NCI-H526 (cell line): ENCODE data around the gene PYGO1.
A peak's percentile ranks its signal among the peaks of the same experiment; 100 is the strongest.

Experiments
- DNase-seq, 2 experiments: peaks; one replicate each; lab custom pipeline; 2025; lab: John Stamatoyannopoulos, UW

Gene PYGO1

GRCh38 chr15:55564347-55565145 is 23.6 kb downstream of the PYGO1 start:
- no peak for DNase-seq

DNA sequence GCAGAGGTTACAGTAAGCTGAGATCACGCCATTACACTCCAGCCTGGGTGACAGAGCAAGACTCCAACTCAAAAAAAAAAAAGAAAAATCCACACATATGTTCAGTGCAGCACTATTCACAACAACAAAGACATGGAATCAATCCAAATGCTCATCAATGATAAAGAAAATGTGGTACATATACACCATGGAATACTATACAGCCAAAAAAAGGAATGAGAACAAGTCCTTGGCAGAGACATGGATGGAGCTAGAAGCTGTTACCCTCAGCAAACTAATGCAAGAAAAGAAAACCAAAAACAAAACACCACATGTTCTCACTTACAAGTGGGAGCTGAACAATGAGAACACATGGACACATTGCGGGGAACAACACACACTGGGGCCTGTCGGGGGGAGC is 25.5 kb downstream of the PYGO1 start:
- no peak for DNase-seq

DNA sequence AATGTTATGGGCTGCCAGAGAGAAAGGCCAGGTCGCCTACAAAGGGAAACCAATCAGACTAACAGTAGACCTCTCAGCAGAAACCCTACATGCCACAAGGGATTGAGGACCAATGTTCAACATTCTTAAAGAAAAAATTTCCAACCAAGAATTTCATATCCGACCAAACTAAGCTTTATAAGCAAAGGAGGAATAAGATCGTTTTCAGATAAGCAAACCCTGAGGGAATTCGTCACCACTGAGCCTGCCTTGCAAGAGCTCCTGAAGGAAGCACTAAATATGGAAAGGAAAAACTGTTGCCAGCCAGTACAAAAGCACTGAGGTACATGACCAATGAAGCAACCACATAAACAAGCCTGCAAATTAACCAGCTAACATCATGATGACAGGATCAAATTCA is 33.1 kb downstream of the PYGO1 start:
- no peak for DNase-seq

DNA sequence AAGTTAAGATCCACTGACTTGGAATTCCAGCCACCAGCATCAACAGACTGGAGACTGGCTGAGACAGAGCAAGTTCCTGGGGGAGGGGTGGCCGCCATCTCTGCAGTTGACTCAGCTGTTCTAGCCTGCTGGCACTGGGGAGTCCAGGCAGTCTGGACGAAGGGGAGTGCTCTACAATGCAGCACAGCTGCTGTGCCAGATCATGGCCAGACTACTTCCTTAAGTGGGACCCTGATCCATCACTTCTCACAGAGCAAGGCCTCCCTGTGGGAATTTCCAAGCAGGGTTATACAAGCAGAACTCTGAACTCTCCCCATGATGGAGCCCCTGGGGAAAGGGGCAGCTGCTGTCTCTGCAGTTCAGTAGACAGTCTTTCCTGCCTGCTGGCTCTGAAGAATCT is 35.2 kb downstream of the PYGO1 start:
- DNase-seq = no peak

- no peak for DNase-seq
These were observed 35.7 kb downstream of the PYGO1 start for GRCh38 chr15:55552451-55552850.

DNA sequence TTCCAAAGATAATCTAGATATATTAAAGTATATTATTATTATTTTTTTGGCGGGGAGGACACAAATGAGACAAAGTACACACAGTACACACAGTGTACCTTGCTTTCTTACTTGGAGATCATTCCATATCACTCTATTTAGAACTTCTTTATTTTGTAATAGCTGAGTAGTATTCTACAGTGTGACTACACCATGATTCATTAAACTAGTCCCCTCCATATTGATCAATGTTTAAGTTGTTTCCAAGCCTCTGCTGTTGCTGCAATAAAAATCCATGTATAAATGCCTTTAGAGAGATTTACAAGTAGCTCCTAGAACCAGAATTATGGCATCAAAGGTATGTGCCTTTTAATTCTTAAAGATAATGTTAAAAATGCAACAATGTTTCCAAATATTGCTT is 38.8 kb downstream of the PYGO1 start:
- no peak for DNase-seq

GRCh38 chr15:55546718-55547117 is 41.4 kb downstream of the PYGO1 start:
- no peak for DNase-seq

DNA sequence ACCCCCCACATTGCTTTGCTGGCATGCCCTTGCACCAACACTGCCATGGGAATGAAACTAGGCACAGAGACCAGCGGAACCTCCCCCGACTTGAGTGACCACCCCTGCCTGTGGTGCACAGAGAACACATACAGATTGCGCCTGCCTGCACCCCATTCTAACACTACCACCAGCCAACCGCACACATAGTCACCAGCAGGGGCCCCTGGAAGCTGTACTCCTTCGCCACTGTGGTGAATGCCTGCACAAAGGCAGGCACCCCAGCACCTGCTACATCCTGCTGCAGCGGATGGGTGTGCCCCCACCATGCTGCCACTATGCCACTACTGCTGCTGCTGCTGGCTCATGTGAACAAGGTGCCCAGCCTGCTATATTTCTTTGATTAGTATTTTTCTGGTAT is 52.7 kb downstream of the PYGO1 start:
- DNase-seq = no peak

DNA sequence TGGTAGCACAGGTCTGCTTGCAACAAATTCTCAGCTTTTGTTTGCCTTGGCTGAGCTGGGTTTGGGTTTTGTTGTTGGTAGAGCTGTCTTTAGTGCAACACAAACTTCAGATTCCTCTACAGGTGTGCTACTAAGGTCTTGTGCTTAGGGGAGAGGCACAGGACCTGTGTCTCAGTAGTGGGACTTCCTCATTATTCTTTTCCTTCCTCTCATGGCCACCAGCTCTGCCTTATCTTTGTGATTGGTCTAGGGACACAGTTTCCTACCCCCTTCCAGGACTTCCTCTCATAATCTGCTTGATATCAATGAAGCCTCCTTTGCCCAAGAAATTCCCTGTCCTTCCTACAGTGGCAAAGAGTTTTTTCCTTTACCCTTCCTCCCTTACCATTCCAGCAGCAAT is 55.2 kb downstream of the PYGO1 start:
- DNase-seq = no peak

DNA sequence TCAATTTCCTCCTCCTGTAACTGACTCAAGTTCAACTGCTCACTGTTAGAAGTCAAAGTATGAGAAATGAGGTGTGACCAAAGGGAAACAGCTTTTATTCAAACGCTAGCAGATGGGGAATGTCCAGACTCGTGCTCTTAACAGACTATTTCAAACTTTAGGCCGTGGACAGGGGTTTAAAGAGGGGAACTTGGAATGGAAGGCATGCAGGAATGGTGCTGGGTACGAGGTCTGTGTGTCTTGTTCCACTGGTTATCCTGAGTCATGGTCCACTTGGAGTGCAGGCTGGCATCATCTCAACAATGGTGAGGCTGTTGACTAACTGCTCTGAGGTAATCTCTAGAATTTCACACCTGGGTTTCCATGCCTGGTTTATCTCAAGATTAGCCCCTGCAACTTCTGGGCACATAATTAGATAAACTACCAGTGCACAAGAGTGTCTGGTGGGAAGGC is 57.3 kb downstream of the PYGO1 start:
- DNase-seq = peak in 1 of 2 experiments; percentile 2

DNA sequence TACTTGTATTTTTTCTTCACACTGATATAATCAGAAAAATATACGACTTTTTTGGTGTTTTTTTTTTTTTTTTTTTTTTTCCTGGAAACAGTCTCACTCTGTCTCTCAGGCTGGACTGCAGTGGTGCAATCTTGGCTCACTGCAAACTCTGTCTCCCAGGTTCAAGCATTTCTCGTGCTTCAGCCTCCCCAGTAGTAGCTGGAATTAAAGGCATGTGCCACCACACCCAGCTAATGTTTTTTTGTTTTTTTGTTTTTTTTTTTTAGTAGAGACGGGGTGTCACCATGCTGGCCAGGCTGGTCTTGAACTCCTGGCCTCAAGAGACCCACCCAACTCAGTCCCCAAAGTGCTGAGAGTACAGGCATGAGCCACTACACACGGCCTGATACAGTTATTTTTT is 59.3 kb downstream of the PYGO1 start:
- no peak for DNase-seq

GRCh38 chr15:55527150-55527549 is 61.0 kb downstream of the PYGO1 start:
- DNase-seq = no peak

- DNase-seq = peak; percentile 6 to 51
These were observed 61.5 kb downstream of the PYGO1 start for GRCh38 chr15:55526559-55527036.

GRCh38 chr15:55522742-55523450 is 65.2 kb downstream of the PYGO1 start:
- no peak for DNase-seq

DNA sequence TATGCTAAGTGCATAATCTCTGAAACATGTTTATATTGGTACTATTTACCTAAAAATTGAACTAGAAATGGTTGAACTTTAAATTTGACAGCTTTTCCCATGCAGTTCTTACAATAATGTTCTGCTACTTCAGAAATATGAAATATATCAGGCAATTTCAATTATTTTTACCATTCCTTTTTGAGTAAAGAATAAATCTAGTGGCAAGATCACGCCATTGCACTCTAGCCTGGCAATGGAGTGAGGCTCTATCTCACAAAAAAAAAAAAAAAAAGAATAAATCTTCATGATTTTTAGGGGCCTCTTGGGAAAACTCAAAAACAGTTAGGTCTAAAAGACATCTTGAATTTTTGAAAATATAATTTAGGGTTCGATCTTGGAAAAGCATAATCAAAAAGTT is 69.5 kb downstream of the PYGO1 start:
- DNase-seq = no peak

GRCh38 chr15:55518009-55518408 is 70.1 kb downstream of the PYGO1 start:
- no peak for DNase-seq

- DNase-seq = no peak
These were observed 72.0 kb downstream of the PYGO1 start for GRCh38 chr15:55515991-55516776.

DNA sequence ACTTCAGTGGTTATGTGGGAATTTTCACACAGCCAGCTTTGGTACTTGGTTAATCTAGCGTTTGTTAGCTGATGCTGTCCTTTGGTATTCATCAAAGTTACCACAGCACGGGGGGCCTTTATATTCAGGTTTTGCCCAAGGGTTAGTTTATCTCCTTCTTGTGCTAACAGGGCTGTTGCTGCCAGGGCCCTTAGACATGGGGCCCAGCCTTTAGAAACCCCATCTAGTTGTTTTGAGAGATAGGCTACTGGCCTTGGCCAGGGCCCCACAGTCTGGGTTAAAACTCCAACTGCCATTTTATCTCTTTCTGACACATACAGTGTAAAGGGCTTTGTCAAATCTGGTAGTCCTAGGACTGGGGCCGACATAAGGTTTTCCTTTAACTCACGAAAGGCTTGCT is 72.7 kb downstream of the PYGO1 start:
- DNase-seq = no peak

DNA sequence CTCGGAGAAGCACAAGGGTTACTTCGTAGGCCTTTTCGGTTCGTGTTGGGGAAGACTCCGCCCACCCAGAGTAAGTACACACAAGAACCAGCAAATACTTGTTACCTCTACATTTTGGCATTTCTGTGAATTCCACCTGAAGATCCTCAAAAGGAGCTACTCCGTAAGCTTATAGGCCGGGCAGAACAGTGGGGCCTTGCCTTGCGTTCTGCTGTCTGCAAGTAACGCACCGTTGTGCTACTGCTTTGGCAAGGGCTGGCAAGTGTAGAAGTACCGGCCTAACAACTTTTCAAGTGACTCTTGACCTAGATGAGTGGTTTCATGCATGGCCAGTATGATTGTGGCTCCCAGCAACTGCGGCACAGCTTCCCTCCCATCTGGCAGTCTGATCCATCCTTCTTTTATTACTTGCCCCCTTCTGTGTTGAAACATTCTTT is 73.7 kb downstream of the PYGO1 start:
- DNase-seq = no peak

DNA sequence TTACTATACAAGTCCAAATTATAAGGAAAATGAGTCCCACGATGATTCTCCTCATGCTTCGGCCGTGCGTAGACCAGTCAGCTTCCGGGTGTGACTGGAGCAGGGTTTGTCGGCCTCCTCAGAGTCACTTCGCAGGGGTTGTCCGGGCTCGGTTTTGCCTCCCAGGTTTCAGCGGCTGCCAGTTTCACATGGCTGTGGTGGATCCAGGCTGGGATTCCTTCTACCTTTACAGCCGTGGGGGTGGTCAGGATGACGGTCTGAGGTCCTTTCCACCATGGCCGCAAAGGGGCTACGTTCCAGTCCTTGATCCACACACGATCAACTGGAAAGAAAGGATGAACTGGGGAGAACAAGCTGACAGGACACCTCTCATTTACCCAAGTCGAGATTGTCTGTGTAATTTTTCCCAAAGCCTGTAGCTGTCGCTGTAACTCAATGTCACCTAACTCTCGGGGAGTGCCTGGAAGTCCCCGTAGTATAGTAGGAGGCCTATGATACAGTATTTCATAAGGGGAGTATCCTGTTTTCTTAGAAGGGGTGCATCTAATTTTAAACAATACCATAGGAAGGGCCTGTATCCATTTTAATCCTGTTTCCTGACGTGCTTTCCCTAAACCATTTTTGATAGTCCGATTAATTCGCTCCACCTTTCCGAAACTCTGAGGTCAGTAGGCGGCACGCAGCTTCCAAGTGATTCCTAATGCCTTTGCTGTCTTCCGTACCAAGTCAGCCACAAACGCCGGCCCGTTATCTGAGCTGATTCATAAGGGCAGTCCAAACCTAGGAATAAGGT is 74.3 kb downstream of the PYGO1 start:
- peak in 1 of 2 experiments; percentile 51 for DNase-seq

GRCh38 chr15:55513152-55513551 is 75.0 kb downstream of the PYGO1 start:
- no peak for DNase-seq

DNA sequence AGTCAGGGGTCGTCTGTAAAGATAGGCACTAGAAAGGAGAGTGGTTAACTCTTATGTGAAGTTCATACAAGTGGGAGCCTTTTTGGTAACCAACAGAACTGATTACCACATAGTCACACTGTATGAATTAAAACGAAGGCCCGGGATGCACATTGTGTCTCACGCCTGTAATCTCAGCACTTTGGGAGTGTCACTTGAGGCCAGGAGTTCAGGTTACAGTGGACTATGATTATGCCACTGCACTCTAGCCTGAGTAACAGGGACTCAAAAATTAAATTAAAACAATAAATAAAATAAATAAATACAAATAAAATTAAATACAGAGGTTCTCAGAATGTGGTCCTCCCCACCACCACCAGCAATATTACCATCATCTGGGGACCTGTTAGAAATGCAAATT is 80.6 kb downstream of the PYGO1 start:
- DNase-seq = no peak
